ENCODE measurements around the gene TTBK2. TPM values are rescaled to one million over a fixed set of nuclear protein-coding genes. Genes with fewer than 3 reads are reported as not detected.

Gene TTBK2
- total RNA-seq, 1 donor from 2014 or later: 14.1 TPM

DNA sequence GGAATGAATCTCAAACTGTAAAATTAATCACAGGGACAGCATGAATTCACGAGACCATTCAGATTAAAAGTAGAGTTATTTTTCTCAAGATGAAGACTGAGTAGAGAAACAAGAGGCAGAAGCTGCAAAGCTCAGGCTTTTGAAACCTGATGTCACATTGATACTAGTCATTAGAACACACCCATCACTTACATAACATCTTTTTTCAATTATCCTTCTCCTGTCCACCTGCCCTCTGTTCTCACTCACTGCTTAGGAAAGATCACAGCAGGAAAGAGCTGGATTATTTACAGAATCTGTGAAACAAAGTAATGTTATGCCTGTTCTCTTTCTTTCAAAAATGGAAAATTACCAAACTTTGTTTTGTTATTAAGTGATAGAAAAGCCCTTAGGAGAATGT lies 111.7 kb downstream of the TTBK2 start:
- no peaks in the 10 kb centered on the region for H3K36me3 Mint-ChIP-seq (ENCODE audit: low read depth, unreplicated experiment)
- no peaks in the 10 kb centered on the region for H3K27me3 Mint-ChIP-seq (ENCODE audit: unreplicated experiment)
- no peak overlapping the region for H3K27ac Mint-ChIP-seq (ENCODE audit: unreplicated experiment)
- no peak for TF ChIP-seq CTCF (IDR thresholded peaks at IDR 0.05; ENCODE audit: unreplicated experiment)
- no peaks in the 10 kb centered on the region for H3K9me3 Mint-ChIP-seq (ENCODE audit: unreplicated experiment)
- DNase-seq (ENCODE audit: low spot score): no peak
- H3K4me1 Mint-ChIP-seq (ENCODE audit: unreplicated experiment): no peaks in the 10 kb centered on the region
- H3K4me3 Mint-ChIP-seq (ENCODE audit: unreplicated experiment): no peak overlapping the region

- no peak for DNase-seq (ENCODE audit: low spot score)
- Mint-ChIP-seq H3K9me3 (ENCODE audit: unreplicated experiment) (no peaks in the 10 kb centered on the region), H3K4me1 (ENCODE audit: unreplicated experiment) (no peaks in the 10 kb centered on the region), H3K4me3 (ENCODE audit: unreplicated experiment) (no peak overlapping the region), H3K27me3 (ENCODE audit: unreplicated experiment) (peaks cover 2% of the 10 kb centered on the region), H3K36me3 (ENCODE audit: low read depth, unreplicated experiment) (peaks cover 8% of the 10 kb centered on the region), H3K27ac (ENCODE audit: unreplicated experiment) (no peak overlapping the region)
- TF ChIP-seq CTCF (IDR thresholded peaks at IDR 0.05; ENCODE audit: unreplicated experiment): no peak
These were observed 115.3 kb downstream of the TTBK2 start for GRCh38 chr15:42805266-42805665.

DNA sequence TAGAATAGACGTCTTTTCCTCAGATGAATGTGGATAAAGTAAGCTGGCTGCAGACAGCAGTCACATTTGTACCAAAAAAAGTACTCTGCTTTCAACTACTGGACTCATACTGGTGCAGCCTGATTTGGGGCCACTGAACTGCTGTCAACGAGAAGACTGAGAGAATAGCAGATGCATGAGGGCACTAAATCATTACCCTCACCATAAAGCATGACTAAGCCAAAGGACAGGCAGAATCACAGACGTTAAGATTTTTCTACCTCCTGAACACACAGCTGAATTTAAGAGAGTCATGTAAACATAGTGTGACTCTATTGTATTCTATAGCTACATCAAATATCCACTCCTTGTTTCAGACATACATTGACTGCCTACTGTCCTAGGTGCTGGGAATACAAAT lies 115.8 kb downstream of the TTBK2 start:
- no peak for TF ChIP-seq CTCF (IDR thresholded peaks at IDR 0.05; ENCODE audit: unreplicated experiment)
- no peaks in the 10 kb centered on the region for H3K4me1 Mint-ChIP-seq (ENCODE audit: unreplicated experiment)
- no peak overlapping the region for H3K4me3 Mint-ChIP-seq (ENCODE audit: unreplicated experiment)
- peaks cover 8% of the 10 kb centered on the region for H3K36me3 Mint-ChIP-seq (ENCODE audit: low read depth, unreplicated experiment)
- H3K27ac Mint-ChIP-seq (ENCODE audit: unreplicated experiment): no peak overlapping the region
- DNase-seq (ENCODE audit: low spot score): no peak
- no peaks in the 10 kb centered on the region for H3K9me3 Mint-ChIP-seq (ENCODE audit: unreplicated experiment)
- H3K27me3 Mint-ChIP-seq (ENCODE audit: unreplicated experiment): peaks cover 2% of the 10 kb centered on the region

DNA sequence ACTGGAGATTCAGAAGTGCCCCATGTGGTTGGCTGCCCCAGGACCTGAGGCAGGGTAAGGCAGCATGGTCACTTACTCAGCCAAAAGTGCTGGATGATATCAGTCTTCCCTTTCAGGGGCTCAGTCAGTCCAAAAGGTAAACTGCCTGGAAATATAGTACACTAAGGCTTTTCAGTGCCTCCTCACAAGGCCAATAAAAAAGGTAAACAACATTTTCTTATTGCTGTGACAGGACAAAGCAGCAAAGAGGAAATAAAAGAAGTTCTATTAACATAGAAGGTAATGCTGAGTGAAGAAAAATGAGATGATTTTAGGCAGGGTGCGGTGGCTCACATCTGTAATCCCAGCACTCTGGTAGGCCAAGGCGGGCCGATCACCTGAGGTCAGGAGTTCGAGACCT lies 117.1 kb downstream of the TTBK2 start:
- no peak overlapping the region for H3K4me3 Mint-ChIP-seq (ENCODE audit: unreplicated experiment)
- H3K36me3 Mint-ChIP-seq (ENCODE audit: low read depth, unreplicated experiment): peaks cover 8% of the 10 kb centered on the region
- no peaks in the 10 kb centered on the region for H3K4me1 Mint-ChIP-seq (ENCODE audit: unreplicated experiment)
- H3K27me3 Mint-ChIP-seq (ENCODE audit: unreplicated experiment): peaks cover 2% of the 10 kb centered on the region
- no peak overlapping the region for H3K27ac Mint-ChIP-seq (ENCODE audit: unreplicated experiment)
- TF ChIP-seq CTCF (IDR thresholded peaks at IDR 0.05; ENCODE audit: unreplicated experiment): no peak
- H3K9me3 Mint-ChIP-seq (ENCODE audit: unreplicated experiment): no peaks in the 10 kb centered on the region
- DNase-seq (ENCODE audit: low spot score): no peak

DNA sequence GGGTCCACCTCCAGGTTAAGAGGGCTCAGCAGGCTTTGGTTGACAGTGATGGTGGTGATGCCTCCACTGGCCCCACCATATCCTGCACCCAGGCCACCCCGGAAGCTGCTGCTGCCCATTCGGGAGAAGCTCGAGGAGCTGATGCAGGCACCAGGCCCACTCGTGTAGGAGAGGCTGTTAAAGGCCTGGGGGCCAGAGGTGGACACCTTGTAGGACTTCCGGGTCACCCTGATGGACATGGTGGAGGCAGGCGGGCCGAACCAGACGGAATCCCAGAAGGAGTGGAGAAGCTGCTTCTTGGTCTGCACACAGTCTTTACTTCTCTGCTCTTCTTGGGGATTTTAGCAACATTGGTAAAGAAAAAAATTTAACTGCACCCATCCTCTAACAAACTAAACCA lies 118.4 kb downstream of the TTBK2 start:
- H3K27ac Mint-ChIP-seq (ENCODE audit: unreplicated experiment): no peak overlapping the region
- TF ChIP-seq CTCF (IDR thresholded peaks at IDR 0.05; ENCODE audit: unreplicated experiment): no peak
- H3K27me3 Mint-ChIP-seq (ENCODE audit: unreplicated experiment): peaks cover 2% of the 10 kb centered on the region
- DNase-seq (ENCODE audit: low spot score): no peak
- no peaks in the 10 kb centered on the region for H3K4me1 Mint-ChIP-seq (ENCODE audit: unreplicated experiment)
- no peak overlapping the region for H3K4me3 Mint-ChIP-seq (ENCODE audit: unreplicated experiment)
- no peaks in the 10 kb centered on the region for H3K9me3 Mint-ChIP-seq (ENCODE audit: unreplicated experiment)
- peaks cover 8% of the 10 kb centered on the region for H3K36me3 Mint-ChIP-seq (ENCODE audit: low read depth, unreplicated experiment)
